IPS-20b (cell line): ENCODE data around the gene TRPM3.

ENCODE experiments used
- H3K27ac ChIP-seq: one replicate; pipeline ENCODE4 v1.5.1; 2013; ENCODE audit warnings: low read length
- H3K27me3 ChIP-seq: 2 replicates; pipeline ENCODE4 v1.6.1; 2013; ENCODE audit warnings: mild to moderate bottlenecking, low read length, inconsistent platforms; ENCODE audit not compliant: insufficient read depth
- H3K36me3 ChIP-seq: 2 replicates; pipeline ENCODE4 v1.6.1; 2013; ENCODE audit warnings: low read depth, mild to moderate bottlenecking, inconsistent platforms, low read length, moderate library complexity; ENCODE audit not compliant: insufficient read depth
- H3K4me1 ChIP-seq: 2 replicates; pipeline ENCODE4 v1.6.1; 2013; ENCODE audit warnings: mild to moderate bottlenecking, control low read depth, inconsistent platforms, low read length, moderate library complexity; ENCODE audit not compliant: insufficient read depth
- H3K4me3 ChIP-seq: 2 replicates; pipeline ENCODE4 v1.5.1; 2013; ENCODE audit warnings: mild to moderate bottlenecking, low read length, inconsistent platforms
- H3K9ac ChIP-seq: 2 replicates; pipeline ENCODE4 v1.6.1; 2013; ENCODE audit warnings: low read depth, mild to moderate bottlenecking, inconsistent platforms, low read length, moderate library complexity
- H3K9me3 ChIP-seq: 2 replicates; pipeline ENCODE4 v1.6.1; 2013; ENCODE audit warnings: mild to moderate bottlenecking, low read depth, low read length, inconsistent platforms; ENCODE audit not compliant: insufficient read depth

Gene TRPM3

GRCh38 chr9:70559102-70559501 lies 562.3 kb downstream of the TRPM3 start:
- H3K4me1 ChIP-seq: peaks cover 11% of the 10 kb centered on the region; the same call in 1 of the 2 replicates
- no peaks in the 10 kb centered on the region for H3K36me3 ChIP-seq
- H3K9me3 ChIP-seq: no peaks in the 10 kb centered on the region
- H3K9ac ChIP-seq: no peak overlapping the region
- no peaks in the 10 kb centered on the region for H3K27me3 ChIP-seq
- H3K4me3 ChIP-seq: no peak overlapping the region
- no peak overlapping the region for H3K27ac ChIP-seq

GRCh38 chr9:70557661-70558369 lies 563.6 kb downstream of the TRPM3 start:
- Histone ChIP-seq H3K4me1 (peaks cover 18% of the 10 kb centered on the region; the same call in 1 of the 2 replicates), H3K27ac (no peak overlapping the region), H3K4me3 (no peak overlapping the region), H3K9ac (no peak overlapping the region), H3K27me3 (no peaks in the 10 kb centered on the region), H3K36me3 (no peaks in the 10 kb centered on the region), H3K9me3 (no peaks in the 10 kb centered on the region)

- H3K9me3 ChIP-seq: no peaks in the 10 kb centered on the region
- peaks cover 18% of the 10 kb centered on the region; the same call in 1 of the 2 replicates for H3K4me1 ChIP-seq
- no peak overlapping the region for H3K9ac ChIP-seq
- H3K27me3 ChIP-seq: no peaks in the 10 kb centered on the region
- no peak overlapping the region for H3K27ac ChIP-seq
- H3K36me3 ChIP-seq: no peaks in the 10 kb centered on the region
- H3K4me3 ChIP-seq: no peak overlapping the region
Observed at GRCh38 chr9:70556771-70557170, 564.6 kb downstream of the TRPM3 start.

GRCh38 chr9:70554881-70555280 lies 566.5 kb downstream of the TRPM3 start:
- Histone ChIP-seq H3K27me3 (no peaks in the 10 kb centered on the region), H3K4me1 (peaks cover 18% of the 10 kb centered on the region; the same call in 1 of the 2 replicates), H3K9ac (peak overlapping the region; percentile 24; the same call in 1 of the 2 replicates), H3K27ac (peak overlapping the region; percentile 28), H3K36me3 (no peaks in the 10 kb centered on the region), H3K9me3 (no peaks in the 10 kb centered on the region), H3K4me3 (no peak overlapping the region)

DNA sequence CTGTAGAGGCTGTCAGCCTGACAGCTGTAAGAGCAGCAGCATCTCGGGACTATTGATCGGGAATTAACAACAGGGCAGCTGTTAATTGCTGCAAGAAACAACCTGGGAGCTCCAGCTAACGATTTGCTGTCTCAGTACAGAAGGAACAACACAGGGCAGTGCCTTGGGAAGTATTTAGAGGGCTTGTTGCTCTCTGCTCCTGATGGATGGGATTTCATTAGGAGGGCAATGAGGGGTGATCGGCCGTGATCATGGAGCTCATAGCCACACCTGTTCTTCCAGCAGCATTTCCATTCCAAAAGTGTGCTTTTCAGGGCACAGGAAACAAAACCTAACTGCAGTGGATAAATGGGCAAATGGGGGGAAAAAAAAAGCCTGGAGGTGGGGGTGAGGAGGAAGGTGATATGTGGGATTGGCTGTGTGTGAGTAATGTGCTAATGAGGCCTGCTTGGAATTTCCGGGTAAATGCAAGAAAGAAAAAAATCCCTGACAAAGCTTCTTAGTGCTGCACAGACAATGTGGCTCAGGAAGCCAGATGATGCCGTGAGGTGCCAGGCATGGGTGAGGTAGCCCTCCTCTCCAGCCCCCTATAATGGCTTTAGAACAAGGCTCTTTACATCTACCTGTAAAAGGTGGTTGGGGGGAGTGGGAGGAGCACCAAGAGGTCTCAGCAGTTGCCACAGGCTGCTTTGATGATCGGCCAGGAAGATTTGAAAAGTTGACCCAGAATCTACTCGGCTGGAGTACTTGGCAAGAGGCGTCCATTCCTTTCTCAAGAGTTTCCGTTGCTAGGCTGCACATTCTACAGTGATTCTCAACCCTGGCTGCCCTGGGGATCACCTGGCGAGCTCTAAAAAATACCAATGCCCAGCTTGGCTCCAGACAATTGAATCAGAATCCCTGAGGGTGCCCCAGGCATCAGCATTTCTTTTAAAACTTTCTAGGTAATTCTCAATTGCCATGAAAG lies 567.4 kb downstream of the TRPM3 start:
- Histone ChIP-seq H3K4me3 (no peak overlapping the region; the same call in 1 of the 2 replicates), H3K27ac (peak overlapping the region; percentile 32), H3K9ac (peak overlapping the region; percentile 24; the same call in 1 of the 2 replicates), H3K4me1 (peaks cover 18% of the 10 kb centered on the region; the same call in 1 of the 2 replicates), H3K9me3 (no peaks in the 10 kb centered on the region), H3K27me3 (no peaks in the 10 kb centered on the region), H3K36me3 (no peaks in the 10 kb centered on the region)

- H3K36me3 ChIP-seq: no peaks in the 10 kb centered on the region
- H3K4me3 ChIP-seq: no peak overlapping the region
- no peaks in the 10 kb centered on the region for H3K9me3 ChIP-seq
- H3K27ac ChIP-seq: no peak overlapping the region
- H3K27me3 ChIP-seq: no peaks in the 10 kb centered on the region
- H3K4me1 ChIP-seq: peaks cover 19% of the 10 kb centered on the region; the same call in 1 of the 2 replicates
- no peak overlapping the region for H3K9ac ChIP-seq
Observed at GRCh38 chr9:70552561-70552960, 568.9 kb downstream of the TRPM3 start.

GRCh38 chr9:70551801-70552200 lies 569.6 kb downstream of the TRPM3 start:
- H3K9ac ChIP-seq: no peak overlapping the region
- no peak overlapping the region for H3K27ac ChIP-seq
- no peaks in the 10 kb centered on the region for H3K9me3 ChIP-seq
- no peak overlapping the region for H3K4me3 ChIP-seq
- no peaks in the 10 kb centered on the region for H3K36me3 ChIP-seq
- H3K27me3 ChIP-seq: no peaks in the 10 kb centered on the region
- H3K4me1 ChIP-seq: peaks cover 22% of the 10 kb centered on the region; the same call in 1 of the 2 replicates

GRCh38 chr9:70551396-70551795 lies 570.0 kb downstream of the TRPM3 start:
- H3K9me3 ChIP-seq: no peaks in the 10 kb centered on the region
- no peak overlapping the region for H3K27ac ChIP-seq
- no peaks in the 10 kb centered on the region for H3K27me3 ChIP-seq
- peaks cover 25% of the 10 kb centered on the region; the same call in 1 of the 2 replicates for H3K4me1 ChIP-seq
- H3K36me3 ChIP-seq: no peaks in the 10 kb centered on the region
- no peak overlapping the region for H3K4me3 ChIP-seq
- H3K9ac ChIP-seq: no peak overlapping the region

GRCh38 chr9:70549926-70550325 lies 571.5 kb downstream of the TRPM3 start:
- Histone ChIP-seq H3K9me3 (no peaks in the 10 kb centered on the region), H3K27me3 (no peaks in the 10 kb centered on the region), H3K4me1 (peaks cover 24% of the 10 kb centered on the region; the same call in 1 of the 2 replicates), H3K27ac (no peak overlapping the region), H3K36me3 (no peaks in the 10 kb centered on the region), H3K9ac (no peak overlapping the region), H3K4me3 (no peak overlapping the region)

- Histone ChIP-seq H3K4me1 (peaks cover 10% of the 10 kb centered on the region; the same call in 1 of the 2 replicates), H3K27me3 (no peaks in the 10 kb centered on the region), H3K4me3 (no peak overlapping the region)
Observed at GRCh38 chr9:70542311-70542931, 579.0 kb downstream of the TRPM3 start.

DNA sequence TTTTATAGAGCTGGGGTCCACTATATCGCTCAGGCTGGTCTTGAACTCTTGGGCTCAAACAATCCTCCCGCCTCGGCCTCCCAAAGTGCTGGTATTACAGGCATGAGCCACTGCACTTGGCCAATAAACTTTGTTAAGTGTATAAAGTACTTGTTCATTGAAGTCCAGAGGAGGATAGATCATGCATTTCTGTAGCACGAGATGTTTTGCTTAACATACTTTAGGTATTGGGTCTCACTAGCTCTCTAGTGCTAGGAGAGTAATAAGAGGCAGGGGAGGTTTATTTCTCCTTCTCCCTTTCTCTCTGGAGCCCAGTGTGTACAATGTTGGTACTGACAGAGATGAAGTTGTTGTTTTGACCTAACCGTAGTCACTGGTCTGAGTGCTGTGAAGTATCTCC lies 581.4 kb downstream of the TRPM3 start:
- H3K27me3 ChIP-seq: no peaks in the 10 kb centered on the region
- no peak overlapping the region for H3K27ac ChIP-seq
- no peaks in the 10 kb centered on the region for H3K36me3 ChIP-seq

More at GRCh38 chr9:70542311-70542931, 579.0 kb downstream of the TRPM3 start:
- H3K27ac ChIP-seq: no peak overlapping the region
- no peaks in the 10 kb centered on the region for H3K9me3 ChIP-seq
- no peaks in the 10 kb centered on the region for H3K36me3 ChIP-seq
- no peak overlapping the region for H3K9ac ChIP-seq

More for the DNA sequence above, 581.4 kb downstream of the TRPM3 start:
- Histone ChIP-seq H3K9ac (no peak overlapping the region), H3K9me3 (no peaks in the 10 kb centered on the region), H3K4me1 (0 out of 2 replicates have a peak, but pooled peaks cover 3% of the 10 kb centered on the region), H3K4me3 (no peak overlapping the region)
